SK-N-SH treated with all-trans-retinoic acid at 6 μM for 48 hours (cell line): ENCODE data around the gene PLCB2.

Experiments used
- ARNTL ChIP-seq: fragments of 450-650 bp; formaldehyde crosslinking; IDR thresholded peaks from 2 replicates; pipeline ENCODE4 v1.5.0; 2020; ENCODE audit warnings: low read depth, mild to moderate bottlenecking, moderate library complexity, borderline replicate concordance
- CREB5 ChIP-seq: fragments of 250-450 bp; sonication (Bioruptor Pico); IDR thresholded peaks from 2 replicates; pipeline ENCODE4 v1.5.1; 2020; ENCODE audit warnings: low read depth, mild to moderate bottlenecking, moderate library complexity
- CSRNP3 ChIP-seq: fragments of 250-450 bp; sonication (Bioruptor Pico); IDR thresholded peaks from 2 replicates; pipeline ENCODE4 v1.5.1; 2021; ENCODE audit warnings: mild to moderate bottlenecking, moderate library complexity
- ESRRG ChIP-seq: fragments of 250-450 bp; sonication (Bioruptor Pico); IDR thresholded peaks from 2 replicates; pipeline ENCODE4 v1.6.1; 2021; ENCODE audit warnings: mild to moderate bottlenecking
- GLIS3 ChIP-seq: fragments of 250-450 bp; sonication (Bioruptor Pico); IDR thresholded peaks from 2 replicates; pipeline ENCODE4 v1.5.0; 2020; ENCODE audit warnings: mild to moderate bottlenecking, moderate library complexity
- OSR1 ChIP-seq: fragments of 250-450 bp; sonication (Bioruptor Pico); IDR thresholded peaks from 2 replicates; pipeline ENCODE4 v1.8.0; 2022; ENCODE audit warnings: moderate library complexity, mild to moderate bottlenecking, inconsistent platforms
- PATZ1 ChIP-seq: fragments of 250-450 bp; sonication (Bioruptor Pico); IDR thresholded peaks from 2 replicates; pipeline ENCODE4 v1.8.0; 2020; ENCODE audit warnings: mild to moderate bottlenecking, moderate library complexity, borderline replicate concordance
- TCF4 ChIP-seq: fragments of 250-450 bp; sonication (Bioruptor Pico); IDR thresholded peaks from 2 replicates; pipeline ENCODE4 v1.8.0; 2021; ENCODE audit warnings: mild to moderate bottlenecking, moderate library complexity, borderline replicate concordance
- TSHZ2 ChIP-seq: fragments of 250-450 bp; sonication (Bioruptor Pico); IDR thresholded peaks from 2 replicates; pipeline ENCODE4 v1.5.0; 2020; ENCODE audit warnings: mild to moderate bottlenecking, moderate library complexity
- ZC3H10 ChIP-seq: fragments of 250-450 bp; sonication (Bioruptor Pico); IDR thresholded peaks from 2 replicates; pipeline ENCODE4 v1.5.1; 2021; ENCODE audit warnings: mild to moderate bottlenecking, moderate library complexity
- ZFP3 ChIP-seq: fragments of 250-450 bp; sonication (Bioruptor Pico); IDR thresholded peaks from 2 replicates; pipeline ENCODE4 v1.5.0; 2020; ENCODE audit warnings: mild to moderate bottlenecking, moderate library complexity

GRCh38 chr15:40238532-40239403, 69.0 kb downstream of the PLCB2 start, which contains the start of gene PAK6:
- TF ChIP-seq PATZ1 (CRISPR knock-in tag) = no peak
- no peak for TF ChIP-seq CREB5 (CRISPR knock-in tag)
- TF ChIP-seq CSRNP3 = no peak
- no peak for TF ChIP-seq ARNTL (CRISPR knock-in tag)
- TF ChIP-seq GLIS3 (CRISPR knock-in tag) = no peak
- TF ChIP-seq ZC3H10 (CRISPR knock-in tag) = no peak
- TF ChIP-seq TCF4 (CRISPR knock-in tag) = no peak
- no peak for TF ChIP-seq ESRRG (CRISPR knock-in tag)
- TF ChIP-seq TSHZ2 (CRISPR knock-in tag) = no peak
- no peak for TF ChIP-seq OSR1 (CRISPR knock-in tag)
- TF ChIP-seq ZFP3 (CRISPR knock-in tag) = no peak
